ENCODE data around the gene KL.

The KL gene

GRCh38 chr13:33045851-33046592, 29.8 kb downstream of the KL start:
- DNase-seq = no peak

GRCh38 chr13:33050161-33050560, 33.9 kb downstream of the KL start:
- no peak for DNase-seq

GRCh38 chr13:33051632-33052031, 35.4 kb downstream of the KL start:
- no peak for DNase-seq

GRCh38 chr13:33052506-33053280, 36.5 kb downstream of the KL start:
- no peak for DNase-seq

GRCh38 chr13:33053397-33054066, 37.3 kb downstream of the KL start:
- DNase-seq = no peak

- no peak for DNase-seq
Observed at GRCh38 chr13:33057019-33057780, 41.0 kb downstream of the KL start.

GRCh38 chr13:33058776-33059327, 42.6 kb downstream of the KL start:
- DNase-seq = no peak

- DNase-seq = no peak
Observed at GRCh38 chr13:33060815-33061214, 44.6 kb downstream of the KL start.

GRCh38 chr13:33066329-33066728, 50.1 kb downstream of the KL start:
- DNase-seq = no peak

GRCh38 chr13:33069365-33069764, 53.1 kb downstream of the KL start:
- DNase-seq = no peak

- no peak for DNase-seq
Observed at GRCh38 chr13:33070713-33071112, 54.5 kb downstream of the KL start.

GRCh38 chr13:33072282-33072681, 56.1 kb downstream of the KL start:
- DNase-seq = no peak

GRCh38 chr13:33072759-33073158, 56.5 kb downstream of the KL start:
- no peak for DNase-seq

- no peak for DNase-seq
Observed at GRCh38 chr13:33073338-33073737, 57.1 kb downstream of the KL start.

- no peak for DNase-seq
Observed at GRCh38 chr13:33076001-33076992, 60.1 kb downstream of the KL start.

GRCh38 chr13:33078263-33078662, 62.0 kb downstream of the KL start:
- DNase-seq = no peak

- no peak for DNase-seq
Observed at GRCh38 chr13:33079960-33080359, 63.7 kb downstream of the KL start.

- DNase-seq = no peak
Observed at GRCh38 chr13:33080972-33081590, 64.9 kb downstream of the KL start.

- DNase-seq = no peak
Observed at GRCh38 chr13:33081666-33082065, 65.4 kb downstream of the KL start.

GRCh38 chr13:33083054-33083453, 66.8 kb downstream of the KL start:
- no peak for DNase-seq

- DNase-seq = no peak
Observed at GRCh38 chr13:33087091-33087490, 70.9 kb downstream of the KL start.
